GM21360 (cell line): ENCODE results near the gene PPT2.
"Not testable (repeated sequence)": the region's sequence is repeated elsewhere in the genome, so short reads cannot be mapped to it uniquely, and the experiment has no call there.

ENCODE experiments used
- ATAC-seq: cut with Tn5 transposase; IDR thresholded peaks from one replicate; pipeline ENCODE4 v1.9.1; 2021; ENCODE audit warnings: mild to moderate bottlenecking, moderate library complexity; ENCODE audit not compliant: unreplicated experiment

Gene PPT2

GRCh38 chr6:32203426-32204267 lies 49.7 kb downstream of the PPT2 start:
- no peak for ATAC-seq

GRCh38 chr6:32204268-32204715 lies 50.4 kb downstream of the PPT2 start:
- no peak for ATAC-seq

GRCh38 chr6:32208996-32209395 lies 55.1 kb downstream of the PPT2 start:
- no peak for ATAC-seq

- no peak for ATAC-seq
Measured at GRCh38 chr6:32210191-32210601, 56.3 kb downstream of the PPT2 start.

- not testable (repeated sequence) for ATAC-seq
Measured at GRCh38 chr6:32211432-32211831, 57.5 kb downstream of the PPT2 start.

- ATAC-seq, result no peak
Measured at GRCh38 chr6:32212076-32212760, 58.3 kb downstream of the PPT2 start.
